HUES64 (cell line): Measurements from ENCODE around the gene SNRPB2.

ENCODE experiments used
- H3K27ac ChIP-seq: 2 replicates; pipeline ENCODE4 v1.7.0; 2013; ENCODE audit warnings: low read depth, low read length, inconsistent platforms
- H3K27me3 ChIP-seq: 2 replicates; pipeline ENCODE4 v1.6.1; 2013; ENCODE audit warnings: mild to moderate bottlenecking, low read length; ENCODE audit not compliant: insufficient read depth
- H3K36me3 ChIP-seq: 2 replicates; pipeline ENCODE4 v1.6.1; 2013; ENCODE audit warnings: mild to moderate bottlenecking, low read length; ENCODE audit not compliant: insufficient read depth
- H3K4me1 ChIP-seq: 2 replicates; pipeline ENCODE4 v1.6.1; 2013; ENCODE audit warnings: mild to moderate bottlenecking, low read length, moderate library complexity; ENCODE audit not compliant: insufficient read depth
- H3K4me3 ChIP-seq: 2 replicates; pipeline ENCODE4 v1.5.1; 2013; ENCODE audit warnings: mild to moderate bottlenecking, low read length, moderate library complexity
- H3K9ac ChIP-seq: 2 replicates; pipeline ENCODE4 v1.6.1; 2013; ENCODE audit warnings: mild to moderate bottlenecking, low read depth, low read length
- H3K9me3 ChIP-seq: 2 replicates; pipeline ENCODE4 v1.6.1; 2013; ENCODE audit warnings: low read depth, low read length; ENCODE audit not compliant: insufficient read depth
- WGBS: fragments of 150-250, 120-280 bp; methylation state at CpG from one replicate; pipeline ENCODE4 v1.1.7; 2013; ENCODE audit warnings: missing lambda C conversion rate; 5-methylcytosine and 5-hydroxymethylcytosine counted together

SNRPB2 gene

DNA sequence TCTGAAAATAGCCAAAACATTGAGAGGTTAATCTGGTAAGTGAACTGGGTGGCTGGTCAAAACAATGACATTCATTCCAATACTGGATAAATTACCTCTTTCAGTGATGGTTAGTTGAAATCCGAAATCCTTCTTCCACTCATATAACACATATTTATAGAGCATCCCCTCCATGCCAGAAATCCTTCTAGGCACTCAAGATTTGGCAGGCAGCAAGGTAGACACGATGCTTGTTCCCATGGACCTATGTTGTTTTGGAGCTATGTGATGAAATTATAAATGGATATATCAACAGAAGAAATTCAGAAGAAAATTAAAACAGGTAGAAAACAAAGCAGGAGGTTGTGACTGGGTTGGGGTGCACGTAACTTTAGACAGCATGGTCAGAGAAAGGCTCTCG, 26.3 kb upstream of the SNRPB2 start:
- Histone ChIP-seq H3K27me3 (no peaks in the 10 kb centered on the region), H3K4me1 (no peaks in the 10 kb centered on the region), H3K36me3 (no peaks in the 10 kb centered on the region), H3K27ac (no peak overlapping the region), H3K9me3 (peaks cover 9% of the 10 kb centered on the region; the same call in 1 of the 2 replicates), H3K4me3 (no peak overlapping the region), H3K9ac (no peak overlapping the region)
- 98% methylated on average over 4 of the region's 4 CpGs for WGBS

- Histone ChIP-seq H3K9me3 (peaks cover 9% of the 10 kb centered on the region; the same call in 1 of the 2 replicates), H3K36me3 (no peaks in the 10 kb centered on the region), H3K9ac (no peak overlapping the region), H3K27ac (no peak overlapping the region), H3K4me1 (no peaks in the 10 kb centered on the region; the same call in 1 of the 2 replicates), H3K27me3 (no peaks in the 10 kb centered on the region), H3K4me3 (no peak overlapping the region)
- WGBS: 98% methylated on average over 3 of the region's 3 CpGs
Measured at GRCh38 chr20:16707674-16708073, 22.2 kb upstream of the SNRPB2 start.

DNA sequence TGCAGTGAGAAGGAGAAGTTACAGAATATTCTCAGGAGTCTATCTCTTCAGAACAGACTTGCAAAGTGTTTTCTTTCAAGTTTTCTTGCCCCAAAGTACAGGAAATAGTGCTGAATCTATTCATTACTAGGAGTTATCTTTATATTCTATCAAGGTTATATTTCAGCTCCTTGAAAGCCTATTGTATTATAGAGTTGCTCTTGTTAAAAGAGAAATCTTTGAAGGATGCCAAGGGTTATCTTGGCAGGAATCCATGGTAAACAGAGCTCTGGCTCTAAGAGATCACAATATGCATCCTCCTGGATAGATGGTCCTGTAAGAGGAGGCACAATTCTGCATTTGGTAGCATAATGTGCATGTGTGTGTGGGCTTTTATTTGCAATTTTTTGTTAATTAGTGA, 21.2 kb upstream of the SNRPB2 start:
- H3K27me3 ChIP-seq: no peaks in the 10 kb centered on the region
- H3K4me3 ChIP-seq: no peak overlapping the region
- H3K9me3 ChIP-seq: peaks cover 9% of the 10 kb centered on the region; the same call in 1 of the 2 replicates
- no peak overlapping the region for H3K9ac ChIP-seq
- H3K27ac ChIP-seq: no peak overlapping the region
- H3K36me3 ChIP-seq: no peaks in the 10 kb centered on the region
- no peaks in the 10 kb centered on the region; the same call in 1 of the 2 replicates for H3K4me1 ChIP-seq

- Histone ChIP-seq H3K4me1 (no peaks in the 10 kb centered on the region; the same call in 1 of the 2 replicates), H3K27me3 (no peaks in the 10 kb centered on the region)
Measured at GRCh38 chr20:16709017-16709416, 20.8 kb upstream of the SNRPB2 start.

DNA sequence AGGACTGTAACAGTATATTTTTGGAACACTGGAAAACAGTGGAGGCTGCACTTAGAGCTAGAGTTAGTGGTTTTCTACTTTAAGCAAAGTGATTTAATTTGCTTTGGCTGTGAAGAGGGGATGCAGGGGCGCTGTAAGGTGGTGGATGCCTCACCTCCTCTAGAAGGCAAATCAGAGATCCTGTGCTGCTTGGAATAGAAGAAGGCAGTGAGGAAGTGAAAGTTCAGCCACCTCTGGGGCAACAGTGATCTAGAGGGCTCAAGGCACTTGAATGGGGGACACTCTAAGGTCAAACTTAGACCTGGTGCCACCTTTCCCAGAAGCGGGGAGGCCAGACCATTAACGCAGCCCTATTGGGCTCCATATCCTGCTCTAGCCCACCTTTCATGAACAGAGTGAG, 19.0 kb upstream of the SNRPB2 start:
- Histone ChIP-seq H3K27ac (no peak overlapping the region), H3K4me1 (no peaks in the 10 kb centered on the region; the same call in 1 of the 2 replicates), H3K4me3 (no peak overlapping the region), H3K9ac (no peak overlapping the region), H3K9me3 (peaks cover 7% of the 10 kb centered on the region; the same call in 1 of the 2 replicates), H3K27me3 (no peaks in the 10 kb centered on the region), H3K36me3 (no peaks in the 10 kb centered on the region)
- 93% methylated on average over 3 of the region's 3 CpGs for WGBS

More at GRCh38 chr20:16709017-16709416, 20.8 kb upstream of the SNRPB2 start:
- Histone ChIP-seq H3K36me3 (no peaks in the 10 kb centered on the region), H3K4me3 (no peak overlapping the region), H3K9ac (no peak overlapping the region), H3K9me3 (peaks cover 9% of the 10 kb centered on the region; the same call in 1 of the 2 replicates), H3K27ac (no peak overlapping the region)

DNA sequence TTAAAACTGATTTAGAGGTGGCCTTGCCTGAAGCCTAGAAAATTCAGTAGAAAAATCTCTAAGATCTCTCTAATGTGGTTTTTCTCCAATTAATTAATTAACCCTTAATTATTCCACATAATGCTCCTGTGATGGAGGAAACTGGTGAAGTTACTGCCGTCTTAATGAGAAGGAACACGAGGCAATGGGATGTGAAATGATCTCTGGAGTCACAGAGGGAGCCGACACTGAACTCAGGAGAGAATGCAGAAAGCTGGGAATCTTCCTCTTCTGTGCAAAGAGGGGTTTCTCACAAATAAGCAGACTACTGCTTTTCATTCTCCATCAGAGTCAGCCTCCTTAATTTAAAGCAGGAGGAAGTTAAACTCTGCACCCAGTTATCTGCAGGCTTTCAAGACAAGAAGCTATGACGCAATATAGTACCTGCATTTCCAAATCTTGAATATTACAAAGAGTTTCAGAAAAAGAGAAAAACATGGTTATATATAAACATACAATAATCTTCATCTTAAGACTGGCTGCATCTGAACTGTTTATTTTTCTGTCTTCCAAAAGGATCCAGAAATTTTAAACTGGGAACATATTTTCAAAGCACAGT, 18.1 kb upstream of the SNRPB2 start:
- no peaks in the 10 kb centered on the region for H3K36me3 ChIP-seq
- no peak overlapping the region for H3K9ac ChIP-seq
- H3K27ac ChIP-seq: no peak overlapping the region
- no peaks in the 10 kb centered on the region for H3K27me3 ChIP-seq
- WGBS: 96% methylated on average over 3 of the region's 4 CpGs
- H3K9me3 ChIP-seq: 0 out of 2 replicates have a peak, but pooled peaks cover 3% of the 10 kb centered on the region
- no peak overlapping the region for H3K4me3 ChIP-seq
- no peaks in the 10 kb centered on the region; the same call in 1 of the 2 replicates for H3K4me1 ChIP-seq

DNA sequence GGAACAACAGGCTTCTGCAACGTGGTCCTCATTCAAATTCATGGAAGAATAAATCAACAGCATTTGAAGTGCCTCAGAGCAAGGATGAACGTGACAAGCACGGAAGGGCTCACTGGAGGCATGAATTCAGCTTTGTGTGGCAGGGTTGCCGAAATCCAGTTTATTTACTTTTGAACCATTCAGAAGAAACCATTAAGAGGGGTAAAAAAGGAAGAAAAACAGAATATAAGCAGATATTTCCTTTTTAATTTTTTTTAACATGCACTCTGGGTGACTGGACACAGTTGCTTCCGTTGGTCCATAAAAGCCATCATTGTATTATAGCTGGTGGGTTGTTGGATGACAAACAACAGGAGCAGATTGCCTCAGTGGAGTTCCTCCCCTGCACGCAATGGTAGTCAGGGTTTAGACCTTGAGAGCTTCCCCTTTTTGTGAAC, 17.3 kb upstream of the SNRPB2 start:
- H3K27me3 ChIP-seq: no peaks in the 10 kb centered on the region
- no peak overlapping the region for H3K9ac ChIP-seq
- H3K4me1 ChIP-seq: no peaks in the 10 kb centered on the region; the same call in 1 of the 2 replicates
- WGBS: 87% methylated on average over 6 of the region's 6 CpGs
- no peak overlapping the region for H3K4me3 ChIP-seq
- H3K9me3 ChIP-seq: no peaks in the 10 kb centered on the region
- H3K27ac ChIP-seq: no peak overlapping the region
- no peaks in the 10 kb centered on the region for H3K36me3 ChIP-seq

DNA sequence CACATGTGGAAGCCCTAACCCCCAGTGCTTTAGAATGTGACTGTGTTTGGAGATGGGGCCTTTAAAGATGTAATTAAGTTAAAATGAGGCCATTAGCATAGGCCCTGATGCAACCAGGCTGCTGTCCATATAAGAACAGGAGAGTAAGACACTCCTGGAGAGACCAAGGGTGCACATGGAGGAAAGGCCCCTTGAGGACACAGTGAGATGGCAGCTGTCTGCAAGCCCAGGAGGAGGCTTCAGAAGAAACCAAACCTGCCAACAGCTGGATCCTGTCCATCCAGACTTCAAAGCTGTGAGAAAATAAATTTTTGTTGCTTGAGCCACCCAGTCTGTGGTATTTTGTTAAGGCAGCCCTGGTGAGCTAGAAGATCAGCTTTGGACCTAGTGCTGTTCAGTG, 16.8 kb upstream of the SNRPB2 start:
- no peaks in the 10 kb centered on the region for H3K9me3 ChIP-seq
- H3K36me3 ChIP-seq: no peaks in the 10 kb centered on the region
- H3K4me1 ChIP-seq: no peaks in the 10 kb centered on the region; the same call in 1 of the 2 replicates
- H3K9ac ChIP-seq: no peak overlapping the region
- H3K27me3 ChIP-seq: no peaks in the 10 kb centered on the region
- no peak overlapping the region for H3K4me3 ChIP-seq
- H3K27ac ChIP-seq: no peak overlapping the region

DNA sequence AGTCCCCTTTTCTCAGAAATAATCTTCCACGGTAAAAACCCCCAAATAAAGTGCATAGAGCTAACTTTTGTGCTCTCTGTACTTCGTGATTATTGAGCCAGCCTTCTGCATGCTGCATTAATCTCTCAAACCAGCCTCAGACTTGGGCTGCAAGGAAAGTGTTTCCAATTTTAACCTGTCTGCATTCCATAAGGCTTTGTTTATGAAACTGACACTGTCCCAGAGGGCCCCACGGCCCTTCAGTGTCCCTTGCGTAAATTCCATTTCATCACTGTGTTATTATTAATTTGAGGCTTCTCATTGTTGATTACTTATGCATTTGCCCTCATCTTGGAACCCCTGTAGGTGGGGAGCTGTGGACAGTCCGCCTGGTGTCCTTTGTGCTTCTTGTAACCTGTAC, 15.6 kb upstream of the SNRPB2 start:
- no peak overlapping the region for H3K4me3 ChIP-seq
- no peaks in the 10 kb centered on the region for H3K9me3 ChIP-seq
- no peaks in the 10 kb centered on the region; the same call in 1 of the 2 replicates for H3K4me1 ChIP-seq
- H3K9ac ChIP-seq: no peak overlapping the region
- H3K36me3 ChIP-seq: no peaks in the 10 kb centered on the region
- WGBS: 93% methylated on average over 5 of the region's 5 CpGs
- no peaks in the 10 kb centered on the region for H3K27me3 ChIP-seq
- H3K27ac ChIP-seq: no peak overlapping the region

DNA sequence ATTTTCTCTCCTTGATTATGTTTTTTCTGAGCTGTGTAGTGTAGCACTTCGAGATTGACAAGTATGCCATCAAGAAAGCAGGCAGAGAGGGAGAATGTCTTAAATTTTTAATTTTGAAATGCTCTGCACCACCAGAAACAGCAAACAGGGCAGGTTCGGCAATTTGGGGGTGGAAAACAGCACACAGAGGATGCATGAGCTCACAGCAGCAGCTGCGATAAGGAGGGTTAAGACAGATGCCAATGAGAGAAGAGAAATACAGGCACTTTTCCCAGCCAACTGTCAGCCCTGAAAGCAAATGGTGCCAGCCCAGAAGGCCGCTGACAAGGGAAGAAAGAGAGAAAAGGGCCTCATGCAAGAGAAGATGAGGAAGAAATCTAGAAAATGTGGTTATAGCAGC, 15.1 kb upstream of the SNRPB2 start:
- Histone ChIP-seq H3K4me1 (no peaks in the 10 kb centered on the region; the same call in 1 of the 2 replicates), H3K9ac (no peak overlapping the region), H3K27me3 (no peaks in the 10 kb centered on the region), H3K4me3 (no peak overlapping the region), H3K27ac (no peak overlapping the region), H3K9me3 (no peaks in the 10 kb centered on the region), H3K36me3 (no peaks in the 10 kb centered on the region)
- WGBS: 86% methylated on average over 4 of the region's 4 CpGs

DNA sequence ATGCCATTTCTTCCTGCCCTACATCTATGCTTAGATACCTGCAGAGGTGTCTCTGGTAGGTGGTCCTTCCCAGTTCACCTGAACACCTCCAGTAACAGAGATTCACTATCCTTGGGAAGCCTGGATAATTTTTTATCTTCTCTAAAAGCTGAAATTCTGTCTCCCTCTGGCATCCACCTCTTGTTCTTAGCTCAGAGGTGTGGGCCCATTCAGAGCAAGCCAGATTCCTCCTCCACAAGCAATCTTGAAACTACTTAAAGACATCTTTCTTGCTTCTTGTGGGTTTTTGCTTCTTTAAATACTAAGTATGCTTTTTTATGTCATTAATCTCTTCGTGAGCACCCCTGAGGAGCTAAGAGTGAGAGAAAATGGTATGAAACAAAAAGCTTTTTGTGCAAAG, 10.4 kb upstream of the SNRPB2 start:
- Histone ChIP-seq H3K36me3 (no peaks in the 10 kb centered on the region), H3K4me3 (no peak overlapping the region), H3K27me3 (peaks cover 16% of the 10 kb centered on the region; the same call in 1 of the 2 replicates), H3K9ac (no peak overlapping the region), H3K9me3 (no peaks in the 10 kb centered on the region), H3K27ac (no peak overlapping the region), H3K4me1 (no peaks in the 10 kb centered on the region)
- WGBS: 83% methylated on average over 1 of the region's 1 CpG
